SU-DHL-6 (cell line): ENCODE data around the gene AP2S1.

Source experiments
- H2AFZ ChIP-seq: fragments of 200-600 bp; sonication (generic); 2 replicates; pipeline ENCODE4 v1.6.1; 2014; ENCODE audit warnings: low read depth, mild to moderate bottlenecking, moderate library complexity, mixed read lengths, antibody characterized with exemption, low read length; ENCODE audit not compliant: severe bottlenecking
- H3F3A ChIP-seq: fragments of 200-600 bp; shearing (Covaris generic); 2 replicates; pipeline ENCODE4 v1.6.0; 2016; ENCODE audit warnings: antibody characterized with exemption, mild to moderate bottlenecking; ENCODE audit not compliant: insufficient read depth
- H3K27ac ChIP-seq: fragments of 200-600 bp; sonication (generic); 2 replicates; pipeline ENCODE4 v1.5.1; 2016; ENCODE audit warnings: low read depth, mild to moderate bottlenecking, low read length, moderate library complexity, mixed read lengths
- H3K27me3 ChIP-seq: fragments of 200-600 bp; sonication (generic), shearing (Covaris generic); 2 replicates; pipeline ENCODE4 v1.6.0; 2014; ENCODE audit warnings: mild to moderate bottlenecking, low read length
- H3K36me3 ChIP-seq: fragments of 200-600 bp; sonication (generic); 2 replicates; pipeline ENCODE4 v1.6.1; 2014; ENCODE audit warnings: mild to moderate bottlenecking, low read length, mixed read lengths
- H3K4me2 ChIP-seq: fragments of 300-600, 200-600 bp; shearing (Covaris generic), sonication (generic); 2 replicates; pipeline ENCODE4 v1.6.0; 2014; ENCODE audit warnings: low read length, low read depth, mild to moderate bottlenecking; ENCODE audit not compliant: poor library complexity, severe bottlenecking
- H3K4me3 ChIP-seq: fragments of 200-600 bp; sonication (generic); 2 replicates; pipeline ENCODE4 v1.5.1; 2014; ENCODE audit warnings: antibody characterized with exemption, low read length, mild to moderate bottlenecking, mixed read lengths; ENCODE audit not compliant: insufficient read depth, poor library complexity, severe bottlenecking
- H3K79me2 ChIP-seq: fragments of 200-600 bp; sonication (generic); 2 replicates; pipeline ENCODE4 v1.6.1; 2014; ENCODE audit warnings: mild to moderate bottlenecking, low read length, moderate library complexity; ENCODE audit not compliant: insufficient read depth
- H3K9ac ChIP-seq: fragments of 200-600 bp; sonication (generic); 2 replicates; pipeline ENCODE4 v1.7.0; 2014; ENCODE audit warnings: mild to moderate bottlenecking, low read length
- H3K9me2 ChIP-seq: fragments of 200-600 bp; sonication (generic); replicated peaks from 2 replicates; pipeline ENCODE4 v1.6.1; 2014; ENCODE audit warnings: low read length; ENCODE audit not compliant: insufficient read depth
- H3K9me3 ChIP-seq: fragments of 200-600 bp; sonication (generic); 2 replicates; pipeline ENCODE4 v1.6.1; 2014; ENCODE audit warnings: low read length, mixed read lengths; ENCODE audit not compliant: insufficient read depth
- H4K20me1 ChIP-seq: fragments of 200-600 bp; sonication (generic); 2 replicates; pipeline ENCODE4 v1.6.1; 2014; ENCODE audit warnings: low read depth, mild to moderate bottlenecking, antibody characterized with exemption, low read length, moderate library complexity, mixed read lengths
- EZH2phosphoT487 ChIP-seq: fragments of 200-600 bp; sonication (generic), shearing (Covaris generic); conservative IDR thresholded peaks from 2 replicates; pipeline ENCODE4 v1.6.1; 2018; ENCODE audit warnings: mild to moderate bottlenecking, antibody characterized with exemption, low read length, moderate library complexity, mixed read lengths
- TF ChIP-seq, protein P1 (sequence below): fragments of 200-600 bp; sonication (generic); IDR thresholded peaks from one replicate; pipeline ENCODE4 v1.5.1; 2017; ENCODE audit warnings: antibody characterized with exemption, mild to moderate bottlenecking, low read length, moderate library complexity; ENCODE audit not compliant: insufficient read depth, poor library complexity, severe bottlenecking

AP2S1 gene

DNA sequence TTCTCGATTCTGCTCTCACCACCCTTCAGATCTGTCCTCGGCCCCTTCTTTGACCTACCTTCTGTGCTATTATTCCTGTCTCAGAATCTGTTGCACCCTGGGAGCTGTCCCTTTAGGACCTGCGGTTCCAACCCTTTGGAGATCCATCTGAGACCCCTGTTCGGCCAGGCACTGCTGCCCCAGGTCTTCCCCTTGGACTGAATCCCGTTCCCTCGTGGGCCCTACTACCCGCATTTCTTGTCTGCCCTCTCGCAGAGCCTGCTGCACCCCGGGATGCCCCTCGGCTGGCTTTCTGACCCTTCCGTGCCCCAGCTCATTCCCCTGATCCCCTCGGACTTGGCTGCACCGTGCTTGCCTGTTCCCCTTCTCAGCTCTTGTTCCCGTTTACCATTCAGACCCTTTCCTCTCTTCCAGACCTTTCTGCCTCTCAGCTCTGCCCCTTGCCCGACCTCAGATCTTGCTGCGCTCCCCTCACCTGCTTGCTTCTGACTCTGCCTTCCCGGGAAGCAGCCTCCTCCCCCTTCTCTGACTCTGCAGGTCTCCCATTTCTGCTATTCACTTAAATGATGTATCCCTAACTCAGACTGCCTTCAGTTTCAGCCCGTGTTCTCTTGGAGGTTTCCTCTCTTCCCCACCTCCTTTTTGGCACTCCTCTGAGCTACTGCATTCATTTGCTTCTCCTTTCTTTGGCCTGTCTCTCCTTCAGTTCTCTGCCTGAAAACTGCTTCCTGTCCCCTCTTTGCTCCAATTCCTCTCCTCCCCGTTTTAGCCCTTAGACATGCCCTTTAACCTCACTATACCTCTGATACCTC, 11.3 kb upstream of the AP2S1 start:
- no peak overlapping the region for H2AFZ ChIP-seq
- peak overlapping the region; percentile 77 for H3K9ac ChIP-seq
- peak overlapping the region; percentile 71 for H3K4me2 ChIP-seq
- no peaks in the 10 kb centered on the region; the same call in none of the 2 replicates for H3F3A ChIP-seq
- no peaks in the 10 kb centered on the region for H3K36me3 ChIP-seq
- peaks cover 56% of the 10 kb centered on the region for H3K79me2 ChIP-seq
- no peaks in the 10 kb centered on the region for H3K9me3 ChIP-seq
- H3K9me2 ChIP-seq = no peaks in the 10 kb centered on the region
- H3K4me3 ChIP-seq = peak overlapping the region; percentile 70
- peak overlapping the region; percentile 91 for H3K27ac ChIP-seq
- H3K27me3 ChIP-seq = no peaks in the 10 kb centered on the region
- peaks cover 13% of the 10 kb centered on the region; the same call in 1 of the 2 replicates for H4K20me1 ChIP-seq
- no peak for TF ChIP-seq EZH2phosphoT487
- TF ChIP-seq, protein P1, sequence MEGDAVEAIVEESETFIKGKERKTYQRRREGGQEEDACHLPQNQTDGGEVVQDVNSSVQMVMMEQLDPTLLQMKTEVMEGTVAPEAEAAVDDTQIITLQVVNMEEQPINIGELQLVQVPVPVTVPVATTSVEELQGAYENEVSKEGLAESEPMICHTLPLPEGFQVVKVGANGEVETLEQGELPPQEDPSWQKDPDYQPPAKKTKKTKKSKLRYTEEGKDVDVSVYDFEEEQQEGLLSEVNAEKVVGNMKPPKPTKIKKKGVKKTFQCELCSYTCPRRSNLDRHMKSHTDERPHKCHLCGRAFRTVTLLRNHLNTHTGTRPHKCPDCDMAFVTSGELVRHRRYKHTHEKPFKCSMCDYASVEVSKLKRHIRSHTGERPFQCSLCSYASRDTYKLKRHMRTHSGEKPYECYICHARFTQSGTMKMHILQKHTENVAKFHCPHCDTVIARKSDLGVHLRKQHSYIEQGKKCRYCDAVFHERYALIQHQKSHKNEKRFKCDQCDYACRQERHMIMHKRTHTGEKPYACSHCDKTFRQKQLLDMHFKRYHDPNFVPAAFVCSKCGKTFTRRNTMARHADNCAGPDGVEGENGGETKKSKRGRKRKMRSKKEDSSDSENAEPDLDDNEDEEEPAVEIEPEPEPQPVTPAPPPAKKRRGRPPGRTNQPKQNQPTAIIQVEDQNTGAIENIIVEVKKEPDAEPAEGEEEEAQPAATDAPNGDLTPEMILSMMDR = no peak

DNA sequence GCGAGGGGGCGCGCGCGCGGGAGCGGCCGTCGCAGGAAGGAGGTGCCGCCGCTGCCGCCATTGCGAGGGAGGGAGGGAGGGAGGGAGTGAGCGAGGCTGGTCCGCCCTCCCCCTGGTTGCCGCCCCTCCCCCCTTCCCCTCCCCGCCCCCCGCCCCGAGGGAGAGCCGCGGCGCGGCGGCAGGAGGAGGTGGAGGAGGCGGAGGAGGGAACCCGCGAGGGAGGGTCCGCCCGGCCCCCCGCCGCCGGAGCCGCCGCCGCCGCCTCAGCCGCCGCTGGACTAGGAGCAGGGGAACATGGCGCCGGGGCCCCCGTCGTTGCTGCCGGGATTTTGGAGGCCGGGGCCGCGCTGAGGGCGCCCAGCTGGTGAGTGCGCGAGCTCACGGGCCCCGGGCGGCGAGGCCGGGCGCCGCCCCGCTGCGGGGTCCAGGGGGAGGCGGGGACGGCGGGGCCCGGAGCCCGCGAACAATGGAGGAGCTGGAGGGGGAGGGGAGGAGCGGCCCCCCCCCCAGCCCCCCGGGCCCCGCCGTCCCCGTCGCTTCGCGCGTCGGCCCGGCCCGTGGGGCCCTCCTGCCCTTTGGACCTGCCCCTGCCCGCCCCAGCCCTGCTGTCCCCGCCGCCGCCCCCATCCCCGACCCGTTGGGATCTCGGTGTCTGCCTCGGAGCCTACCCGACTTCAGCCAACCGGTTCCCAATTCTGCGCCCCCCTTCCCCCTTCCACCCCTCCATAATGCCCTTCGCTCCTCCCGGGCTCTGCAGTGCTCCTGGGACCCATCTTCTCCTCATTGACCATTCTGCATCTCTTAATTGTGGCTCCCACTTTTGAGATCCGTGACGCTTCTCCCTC, 10.4 kb upstream of the AP2S1 start, which contains the start of gene ARHGAP35:
Gene ARHGAP35, plus strand, starts transcription at position 152 of the 845 bp plus-strand sequence. CDS start 57,679 bp downstream, outside the sequence.
- H3K9me2 ChIP-seq = no peaks in the 10 kb centered on the region
- H3K9ac ChIP-seq = peak within 1 kb of the TSS; percentile 77
- H3K79me2 ChIP-seq = peaks cover 48% of the 10 kb centered on the region
- no peaks in the 10 kb centered on the region for H3K27me3 ChIP-seq
- peaks cover 8% of the 10 kb centered on the region; the same call in 1 of the 2 replicates for H4K20me1 ChIP-seq
- peak within 1 kb of the TSS; percentile 3 for H2AFZ ChIP-seq
- peak within 1 kb of the TSS; percentile 91 for H3K27ac ChIP-seq
- H3K4me3 ChIP-seq = peak within 1 kb of the TSS; percentile 70
- no peak for TF ChIP-seq EZH2phosphoT487
- H3K9me3 ChIP-seq = no peaks in the 10 kb centered on the region
- H3F3A ChIP-seq = no peaks in the 10 kb centered on the region; the same call in 1 of the 2 replicates
- H3K36me3 ChIP-seq = no peaks in the 10 kb centered on the region
- peak within 1 kb of the TSS; percentile 71 for H3K4me2 ChIP-seq

DNA sequence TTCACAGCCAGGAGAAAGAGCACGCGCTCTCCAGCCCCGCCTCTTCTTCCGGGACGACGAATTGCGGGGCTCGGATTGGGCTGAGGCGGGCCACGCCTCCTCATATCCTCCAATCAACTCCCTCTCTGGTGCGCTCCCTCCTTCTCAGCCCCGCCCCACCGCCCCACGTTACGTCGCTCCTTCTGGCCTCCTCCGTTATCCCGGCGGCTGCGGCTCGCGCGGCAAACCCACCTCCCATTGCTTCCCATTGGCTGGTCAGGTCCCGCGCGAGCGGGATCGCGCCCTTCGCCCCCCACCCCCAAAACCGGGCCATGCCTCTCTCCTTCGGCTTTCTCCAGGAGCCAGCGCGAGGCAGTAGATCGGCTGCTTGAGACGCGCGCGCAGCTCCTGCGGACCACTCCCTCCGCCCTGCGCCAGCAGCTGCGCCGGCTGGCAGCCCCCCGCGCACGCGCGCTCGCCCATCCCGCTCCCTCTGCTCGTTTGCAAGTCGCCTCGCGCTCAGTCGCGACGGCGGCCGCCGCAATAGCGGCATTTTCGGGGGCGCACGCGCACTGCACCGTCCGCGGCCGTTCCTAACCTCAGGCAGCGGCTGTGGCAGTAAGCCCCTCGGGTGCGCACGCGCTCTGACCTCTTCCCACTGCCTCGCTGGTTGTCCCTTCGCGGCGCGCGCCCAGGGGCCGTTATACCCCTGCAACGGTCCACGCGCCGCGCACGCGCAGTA, 9.6 kb upstream of the AP2S1 start:
- Histone ChIP-seq H3K4me3 (peak overlapping the region; percentile 66), H3F3A (no peaks in the 10 kb centered on the region; the same call in 1 of the 2 replicates), H3K27me3 (no peaks in the 10 kb centered on the region), H3K79me2 (peaks cover 40% of the 10 kb centered on the region), H3K27ac (peak overlapping the region; percentile 91), H3K9me3 (no peaks in the 10 kb centered on the region), H3K9me2 (no peaks in the 10 kb centered on the region), H3K4me2 (peak overlapping the region; percentile 71), H2AFZ (no peak overlapping the region), H4K20me1 (peaks cover 6% of the 10 kb centered on the region; the same call in 1 of the 2 replicates), H3K9ac (peak overlapping the region; percentile 77), H3K36me3 (no peaks in the 10 kb centered on the region)
- TF ChIP-seq, protein P1 = no peak
- TF ChIP-seq EZH2phosphoT487 = no peak
